Small intestine (tissue), 7 donors: ENCODE measurements around the gene NADK. TPM values are rescaled to one million over a fixed set of nuclear protein-coding genes. Genes with fewer than 3 reads are reported as not detected.
A peak's percentile ranks its signal among the peaks of the same experiment; 100 is the strongest.
"Not testable (repeated sequence)": the region's sequence is repeated elsewhere in the genome, so short reads cannot be mapped to it uniquely, and the experiment has no call there.

Experiments used
- DNase-seq, 2 donors: peaks; one replicate each; pipeline versions ENCODE4 v3.0.0 to v3.0.0-alpha.2; 2013
- FAIRE-seq: peaks from 2 replicates; lab custom pipeline; 2012; peaks lifted over from hg19 to GRCh38; lab: Jason Lieb, UNC
- H3K27ac ChIP-seq, 3 donors: one replicate each; pipeline ENCODE4 v1.5.1; 2013; ENCODE audit warnings: low read length in 2 of 3, mild to moderate bottlenecking in 2 of 3, control low read depth in 1 of 3, inconsistent platforms in 1 of 3, low read depth in 1 of 3, moderate library complexity in 1 of 3
- H3K27me3 ChIP-seq, 3 donors: one replicate each; pipeline ENCODE4 v1.6.1; 2013; ENCODE audit warnings: low read length in 3 of 3, inconsistent platforms in 1 of 3; ENCODE audit not compliant: control insufficient read depth in 3 of 3, insufficient read depth in 3 of 3
- H3K36me3 ChIP-seq, 3 donors: one replicate each; pipeline ENCODE4 v1.6.1; 2013; ENCODE audit warnings: low read length in 3 of 3, inconsistent platforms in 1 of 3, low read depth in 1 of 3, mild to moderate bottlenecking in 1 of 3, moderate library complexity in 1 of 3; ENCODE audit not compliant: control insufficient read depth in 3 of 3, insufficient read depth in 2 of 3
- H3K4me1 ChIP-seq, 3 donors: one replicate each; pipeline ENCODE4 v1.6.1; 2013; ENCODE audit warnings: low read length in 2 of 3, inconsistent platforms in 1 of 3, low read depth in 1 of 3, mild to moderate bottlenecking in 1 of 3, moderate library complexity in 1 of 3; ENCODE audit not compliant: control insufficient read depth in 3 of 3, insufficient read depth in 2 of 3
- H3K4me3 ChIP-seq, 3 donors: one replicate each; pipeline ENCODE4 v1.5.1; 2013; ENCODE audit warnings: low read length in 3 of 3, control low read depth in 1 of 3, inconsistent platforms in 1 of 3, low read depth in 1 of 3, mild to moderate bottlenecking in 1 of 3, moderate library complexity in 1 of 3
- H3K9me3 ChIP-seq, 2 donors: one replicate each; pipeline ENCODE4 v1.6.1; 2013; ENCODE audit warnings: low read depth in 1 of 2, low read length in 1 of 2; ENCODE audit not compliant: control insufficient read depth in 2 of 2, insufficient read depth in 1 of 2
- WGBS, 3 donors: extraction: QIAGEN DNeasy Blood & Tissue Kit; methylation state at CpG; one replicate each; pipeline ENCODE4 v1.1.7; 2013; 5-methylcytosine and 5-hydroxymethylcytosine counted together
- polyA plus RNA-seq, 4 donors: library from polyadenylated mRNA; stranded (reverse) in 3 of 4; unstranded in 1 of 4; fragments of 200-250 nt in 3 of 4; fragments of 120-200 nt in 1 of 4; gene quantifications; one replicate each; pipeline versions ENCODE4 v1.2.1 to v1.2.3, GENCODE V29; 2013
- donor health status: healthy with polysubstance abuse.
- donor health status: control.
- donor health status: control.
- donor health status: Bipolar disorder and iron deficiency.
- donor health status: healthy.

NADK gene
- polyA plus RNA-seq, 4 donors: 56.2 to 84.1 (median 68.9) TPM

- not testable (repeated sequence) for H3K27me3 ChIP-seq, FAIRE-seq
Measured at GRCh38 chr1:1727131-1727651, 51.1 kb downstream of the NADK start.

GRCh38 chr1:1726088-1726487, 52.2 kb downstream of the NADK start:
- 93 to 96% (median 95%) methylated on average over 15 to 17 of the region's 17 CpGs for WGBS, 3 donors
- not testable (repeated sequence) for H3K4me3 ChIP-seq, DNase-seq, H3K27ac ChIP-seq, H3K4me1 ChIP-seq, FAIRE-seq, H3K9me3 ChIP-seq, H3K27me3 ChIP-seq
- peaks cover 0 to 31% (median 0%) of the 10 kb centered on the region in 3 donors for H3K36me3 ChIP-seq

More at GRCh38 chr1:1727131-1727651, 51.1 kb downstream of the NADK start:
- H3K27ac ChIP-seq, H3K9me3 ChIP-seq, H3K4me1 ChIP-seq, H3K4me3 ChIP-seq, DNase-seq: not testable (repeated sequence)
- 78 to 86% (median 83%) methylated on average over 9 to 11 of the region's 12 CpGs for WGBS, 3 donors
- H3K36me3 ChIP-seq: peaks cover 0 to 35% (median 0%) of the 10 kb centered on the region in 3 donors

- H3K36me3 ChIP-seq: peaks cover 0 to 32% (median 0%) of the 10 kb centered on the region in 3 donors
Measured at GRCh38 chr1:1724035-1724864, 54.0 kb downstream of the NADK start, which contains the start of gene CDK11A. CDK11A (minus strand) TSS chr1:1724357; CDS start chr1:1722818, 1,539 bp downstream.

GRCh38 chr1:1721201-1721600, 57.1 kb downstream of the NADK start:
- H3K4me3 ChIP-seq: no peak overlapping the region
- no peak for FAIRE-seq

More at GRCh38 chr1:1724035-1724864, 54.0 kb downstream of the NADK start, which contains the start of gene CDK11A:
- WGBS, 3 donors: 0% methylated on average over 10 to 55 of the region's 78 CpGs
- H3K9me3 ChIP-seq, H3K4me1 ChIP-seq, H3K27me3 ChIP-seq, FAIRE-seq: not testable (repeated sequence)
- peak; percentile 95 to 100 for DNase-seq
- Histone ChIP-seq H3K4me3 (peak within 1 kb of the TSS; percentile 46 to 79 (median 58)), H3K27ac (peak within 1 kb of the TSS; percentile 73 to 88 (median 88))

GRCh38 chr1:1715109-1715883, 63.0 kb downstream of the NADK start:
- not testable (repeated sequence) for FAIRE-seq, H3K4me1 ChIP-seq, H3K27me3 ChIP-seq, H3K9me3 ChIP-seq, H3K4me3 ChIP-seq
- H3K27ac ChIP-seq: peak overlapping the region in 2 of 3 donors; percentile 32 to 80
- 40 to 64% (median 51%) methylated on average over 10 to 15 of the region's 18 CpGs for WGBS, 3 donors
- peaks cover 0 to 35% (median 0%) of the 10 kb centered on the region in 3 donors for H3K36me3 ChIP-seq
- DNase-seq: peak in 1 of 2 donors; percentile 81

More at GRCh38 chr1:1721201-1721600, 57.1 kb downstream of the NADK start:
- peak in 1 of 2 donors; percentile 56 for DNase-seq
- Histone ChIP-seq H3K27ac (peak overlapping the region in 2 of 3 donors; percentile 11 to 71), H3K27me3 (no peaks in the 10 kb centered on the region), H3K4me1 (no peaks in the 10 kb centered on the region), H3K36me3 (peaks cover 0 to 36% (median 0%) of the 10 kb centered on the region in 3 donors), H3K9me3 (no peaks in the 10 kb centered on the region)
- 15 to 60% (median 32%) methylated on average over 7 of the region's 7 CpGs for WGBS, 3 donors

GRCh38 chr1:1707897-1708296, 70.4 kb downstream of the NADK start:
- H3K9me3 ChIP-seq, FAIRE-seq, H3K27ac ChIP-seq, H3K4me1 ChIP-seq, H3K27me3 ChIP-seq, H3K4me3 ChIP-seq, DNase-seq: not testable (repeated sequence)
- peaks cover 0 to 22% (median 0%) of the 10 kb centered on the region in 3 donors for H3K36me3 ChIP-seq
- 93 to 98% methylated on average over 2 to 15 of the region's 20 CpGs; no CpG with 5 or more reads in 1 of the 3 donors for WGBS, 3 donors

GRCh38 chr1:1707241-1707640, 71.0 kb downstream of the NADK start:
- not testable (repeated sequence) for H3K4me1 ChIP-seq, H3K27me3 ChIP-seq, FAIRE-seq, H3K9me3 ChIP-seq, DNase-seq, H3K4me3 ChIP-seq, H3K27ac ChIP-seq
- peaks cover 0 to 22% (median 0%) of the 10 kb centered on the region in 3 donors for H3K36me3 ChIP-seq
- WGBS, 3 donors: 95 to 100% methylated on average over 1 to 17 of the region's 23 CpGs; no CpG with 5 or more reads in 1 of the 3 donors

GRCh38 chr1:1705623-1706022, 72.6 kb downstream of the NADK start:
- H3K27me3 ChIP-seq, FAIRE-seq, H3K4me1 ChIP-seq, H3K27ac ChIP-seq, H3K9me3 ChIP-seq, H3K4me3 ChIP-seq, DNase-seq: not testable (repeated sequence)
- peaks cover 0 to 22% (median 0%) of the 10 kb centered on the region in 3 donors for H3K36me3 ChIP-seq
- 6 to 95% methylated on average over 3 to 6 of the region's 10 CpGs; no CpG with 5 or more reads in 1 of the 3 donors for WGBS, 3 donors
